Motor neuron (in vitro differentiated cells): ENCODE data around the gene PXYLP1. TPM values are rescaled to one million over a fixed set of nuclear protein-coding genes. Genes with fewer than 3 reads are reported as not detected.
A peak's percentile ranks its signal among the peaks of the same experiment; 100 is the strongest.
"Not testable (repeated sequence)": the region's sequence is repeated elsewhere in the genome, so short reads cannot be mapped to it uniquely, and the experiment has no call there.

Experiments used
- ATAC-seq, 8 experiments: fragments of 200-7000 bp; cut with Tn5 transposase; replicated peaks in 6 of 8; 2 replicates each; pipeline ENCODE4 v1.8.0; 2021; ENCODE audit warnings: mild to moderate bottlenecking in 8 of 8, moderate library complexity in 8 of 8
- H3K27ac ChIP-seq, 2 donors: fragments of 250-450 bp; sonication (Bioruptor Pico); 2 replicates each; pipeline ENCODE4 v1.9.0; 2021; ENCODE audit warnings: antibody characterized with exemption in 2 of 2, mild to moderate bottlenecking in 2 of 2, moderate library complexity in 1 of 2
- H3K4me1 ChIP-seq, 2 donors: fragments of 250-450 bp; sonication (Bioruptor Pico); replicated peaks in 1 of 2; 2 replicates each; pipeline ENCODE4 v1.6.1; 2021; ENCODE audit warnings: antibody characterized with exemption in 2 of 2, mild to moderate bottlenecking in 2 of 2, moderate library complexity in 1 of 2
- H3K4me3 ChIP-seq, 5 donors: fragments of 250-450 bp; sonication (Bioruptor Pico); 2 replicates each; pipeline ENCODE4 v1.9.0; 2021; ENCODE audit warnings: antibody characterized with exemption in 5 of 5, mild to moderate bottlenecking in 5 of 5, moderate library complexity in 4 of 5
- WGBS, 10 experiments: fragments of 450-650 bp; shearing (Covaris generic); methylation state at CpG; one replicate each; pipeline ENCODE4 v1.0.0; 2022; 5-methylcytosine and 5-hydroxymethylcytosine counted together
- in situ Hi-C, 9 experiments: fragments of 400-800 bp; cut with MboI; loops; one replicate each; pipeline ENCODE4 v1.15.0; 2021; ENCODE audit warnings: low sequenced_read_pairs in 9 of 9, low pct_unique_long_range_greater_than_20kb in 2 of 9; ENCODE audit not compliant: unreplicated experiment in 9 of 9
- total RNA-seq, 8 experiments: library from RNA; unstranded; fragments of 300-600 nt; gene quantifications; 2 replicates each; pipeline versions ENCODE4 v1.2.3 to v1.2.4, GENCODE V29; 2022

Gene PXYLP1
- total RNA-seq, 8 experiments from 2014 or later = 11.9 to 65.2 (median 40.0) TPM

GRCh38 chr3:141313093-141313683 is 81.6 kb downstream of the PXYLP1 start:
- no peak for ATAC-seq
- Histone ChIP-seq H3K4me3 (no peak overlapping the region), H3K4me1 (peaks cover 7 to 10% of the 10 kb centered on the region in 2 donors), H3K27ac (no peak overlapping the region)
- WGBS, 10 experiments = 70 to 100% (median 97%) methylated on average over 2 to 9 of the region's 10 CpGs; no CpG with 5 or more reads in 1 of the 10 experiments
- in situ Hi-C loops = loop anchor here in 5 of 9 experiments (10.0 to 25.0 kb wide), 5 partner anchors 124 to 249 kb away; no protein-coding TSS in a partner anchor

- 60 to 100% (median 86%) methylated on average over 1 to 3 of the region's 4 CpGs; no CpG with 5 or more reads in 3 of the 10 experiments for WGBS, 10 experiments
- not testable (repeated sequence) for H3K27ac ChIP-seq, ATAC-seq, H3K4me1 ChIP-seq, H3K4me3 ChIP-seq
- in situ Hi-C loops = loop anchor here in 5 of 9 experiments (10.0 to 25.0 kb wide), 5 partner anchors 123 to 248 kb away; no protein-coding TSS in a partner anchor
Observed at GRCh38 chr3:141314415-141314814, 82.8 kb downstream of the PXYLP1 start.

GRCh38 chr3:141316851-141317250 is 85.2 kb downstream of the PXYLP1 start:
- Histone ChIP-seq H3K4me1 (peaks cover 7 to 10% of the 10 kb centered on the region in 2 donors), H3K27ac (no peak overlapping the region), H3K4me3 (no peak overlapping the region)
- ATAC-seq = no peak
- in situ Hi-C loops = loop anchor here in 5 of 9 experiments (10.0 to 25.0 kb wide), 5 partner anchors 120 to 245 kb away; no protein-coding TSS in a partner anchor
- 83 to 100% (median 100%) methylated on average over 1 of the region's 1 CpG; no CpG with 5 or more reads in 2 of the 10 experiments for WGBS, 10 experiments

- Histone ChIP-seq H3K4me1 (no peaks in the 10 kb centered on the region), H3K4me3 (no peak overlapping the region), H3K27ac (no peak overlapping the region)
- in situ Hi-C loops = loop anchor here in 5 of 9 experiments (25.0 kb wide), 4 partner anchors 117 to 242 kb away; no protein-coding TSS in a partner anchor
- no peak for ATAC-seq
Observed at GRCh38 chr3:141320399-141321108, 88.9 kb downstream of the PXYLP1 start.

- in situ Hi-C loops = loop anchor here in 5 of 9 experiments (25.0 kb wide), 4 partner anchors 116 to 241 kb away; no protein-coding TSS in a partner anchor
- WGBS, 10 experiments = 67 to 100% (median 90%) methylated on average over 1 of the region's 1 CpG; no CpG with 5 or more reads in 3 of the 10 experiments
- ATAC-seq = no peak
Observed at GRCh38 chr3:141321109-141321497, 89.5 kb downstream of the PXYLP1 start.

GRCh38 chr3:141323936-141324704 is 92.5 kb downstream of the PXYLP1 start:
- no peak overlapping the region for H3K27ac ChIP-seq
- no peak for ATAC-seq
- in situ Hi-C loops = loop anchor here in 5 of 9 experiments (25.0 kb wide), 4 partner anchors 113 to 238 kb away; no protein-coding TSS in a partner anchor
- peaks cover 0 to 8% of the 10 kb centered on the region in 2 donors for H3K4me1 ChIP-seq
- no peak overlapping the region for H3K4me3 ChIP-seq
- WGBS, 10 experiments = 67 to 100% (median 81%) methylated on average over 1 to 4 of the region's 4 CpGs

More at GRCh38 chr3:141321109-141321497, 89.5 kb downstream of the PXYLP1 start:
- Histone ChIP-seq H3K4me1 (peaks cover 0 to 1% of the 10 kb centered on the region in 2 donors), H3K4me3 (no peak overlapping the region), H3K27ac (no peak overlapping the region)

- in situ Hi-C loops = loop anchor here in 1 of 9 experiments (25.0 kb wide), 1 partner anchor 236 kb away; no protein-coding TSS in a partner anchor
- peaks cover 3 to 19% of the 10 kb centered on the region in 2 donors for H3K4me1 ChIP-seq
- H3K27ac ChIP-seq = no peak overlapping the region
- no peak overlapping the region for H3K4me3 ChIP-seq
- ATAC-seq = no peak
Observed at GRCh38 chr3:141326123-141326522, 94.5 kb downstream of the PXYLP1 start.

- 40 to 100% (median 74%) methylated on average over 1 to 3 of the region's 3 CpGs; no CpG with 5 or more reads in 2 of the 10 experiments for WGBS, 10 experiments
- H3K4me3 ChIP-seq = no peak overlapping the region
- H3K4me1 ChIP-seq = peaks cover 8 to 25% of the 10 kb centered on the region in 2 donors
- no peak for ATAC-seq
- in situ Hi-C loops = loop anchor here in 1 of 9 experiments (25.0 kb wide), 1 partner anchor 236 kb away; no protein-coding TSS in a partner anchor
- no peak overlapping the region for H3K27ac ChIP-seq
Observed at GRCh38 chr3:141326626-141327025, 95.0 kb downstream of the PXYLP1 start.

GRCh38 chr3:141328286-141329166 is 96.9 kb downstream of the PXYLP1 start:
- ATAC-seq = no peak
- H3K4me3 ChIP-seq = no peak overlapping the region
- 53 to 100% (median 90%) methylated on average over 1 to 7 of the region's 7 CpGs; no CpG with 5 or more reads in 2 of the 10 experiments for WGBS, 10 experiments
- in situ Hi-C loops = loop anchor here in 1 of 9 experiments (25.0 kb wide), 1 partner anchor 234 kb away; no protein-coding TSS in a partner anchor
- no peak overlapping the region for H3K27ac ChIP-seq
- peaks cover 17 to 34% of the 10 kb centered on the region in 2 donors for H3K4me1 ChIP-seq

- ATAC-seq = peak in 2 of 8 experiments; percentile 30 to 33
- Histone ChIP-seq H3K4me3 (no peak overlapping the region), H3K4me1 (peaks cover 20 to 39% of the 10 kb centered on the region in 2 donors), H3K27ac (peak overlapping the region in 1 of 2 donors; percentile 63)
- in situ Hi-C loops = loop anchor here in 1 of 9 experiments (25.0 kb wide), 1 partner anchor 232 kb away; no protein-coding TSS in a partner anchor
- WGBS, 10 experiments = 100% methylated on average over 1 to 2 of the region's 3 CpGs; no CpG with 5 or more reads in 8 of the 10 experiments
Observed at GRCh38 chr3:141330235-141330634, 98.6 kb downstream of the PXYLP1 start.

- no peak for ATAC-seq
- in situ Hi-C loops = loop anchor here in 1 of 9 experiments (25.0 kb wide), 1 partner anchor 231 kb away; no protein-coding TSS in a partner anchor
- peaks cover 26 to 45% of the 10 kb centered on the region in 2 donors for H3K4me1 ChIP-seq
- no peak overlapping the region for H3K4me3 ChIP-seq
- 50 to 100% (median 89%) methylated on average over 1 to 3 of the region's 3 CpGs; no CpG with 5 or more reads in 1 of the 10 experiments for WGBS, 10 experiments
- peak overlapping the region in 1 of 2 donors; percentile 26 for H3K27ac ChIP-seq
Observed at GRCh38 chr3:141330718-141331376, 99.2 kb downstream of the PXYLP1 start.
